Esophagus squamous epithelium (tissue), 5 donors: ENCODE data around the gene C6orf62. TPM values are rescaled to one million over a fixed set of nuclear protein-coding genes. Genes with fewer than 3 reads are reported as not detected.
"Not testable (repeated sequence)": the region's sequence is repeated elsewhere in the genome, so short reads cannot be mapped to it uniquely, and the experiment has no call there.

Source experiments
- DNase-seq: peaks from one replicate; lab custom pipeline; 2025; lab: John Stamatoyannopoulos, UW
- H3K27ac ChIP-seq, 4 donors: fragments of 200-600 bp; sonication (generic); one replicate each; pipeline ENCODE4 v1.5.1; 2016 to 2019; ENCODE audit warnings: mild to moderate bottlenecking in 1 of 4
- H3K27me3 ChIP-seq, 4 donors: fragments of 200-600 bp; sonication (generic); 1 replicate in 3 of 4; 2 replicates in 1 of 4; pipeline versions ENCODE4 v1.5.1 to v1.6.0; 2017 to 2021; ENCODE audit warnings: antibody characterized with exemption in 1 of 4
- H3K36me3 ChIP-seq, 3 donors: fragments of 200-600 bp; sonication (generic); one replicate each; pipeline ENCODE4 v1.5.1; 2016 to 2019
- H3K4me1 ChIP-seq, 3 donors: fragments of 200-600 bp; sonication (generic); one replicate each; pipeline ENCODE4 v1.5.1; 2017 to 2019
- H3K4me3 ChIP-seq, 4 donors: fragments of 200-600 bp; sonication (generic); 1 replicate in 3 of 4; 2 replicates in 1 of 4; pipeline ENCODE4 v1.5.1; 2016 to 2019; ENCODE audit warnings: mild to moderate bottlenecking in 2 of 4, moderate library complexity in 1 of 4
- H3K9me3 ChIP-seq, 3 donors: fragments of 200-600 bp; sonication (generic); one replicate each; pipeline ENCODE4 v1.5.1; 2016 to 2019
- POLR2A ChIP-seq, 4 donors: fragments of 450-650 bp; IDR thresholded peaks; one replicate each; pipeline ENCODE4 v1.6.1; 2017; ENCODE audit warnings: antibody characterized with exemption in 4 of 4, mild to moderate bottlenecking in 4 of 4, moderate library complexity in 3 of 4
- WGBS, 2 donors: methylation state at CpG; one replicate each; pipeline ENCODE4 v1.1.5; 2018; 5-methylcytosine and 5-hydroxymethylcytosine counted together
- intact Hi-C: fragments of 100-400 bp; cut with DNase I; formaldehyde crosslinking; loops from one replicate; pipeline ENCODE4 v1.15.0; 2022
- total RNA-seq, 4 donors: library from RNA; depleted of rRNA; stranded (reverse); fragments of >200 nt; gene quantifications; one replicate each; pipeline ENCODE4 v1.1.0, GENCODE V29; 2016
- TF ChIP-seq, protein P1 (sequence below), 6 experiments: fragments of 450-650 bp in 4 of 6; fragments of 200-600 bp in 2 of 6; sonication (generic) in 2 of 6; IDR thresholded peaks; one replicate each; pipeline ENCODE4 v1.5.1; 2016 to 2019; ENCODE audit warnings: antibody characterized with exemption in 6 of 6, mild to moderate bottlenecking in 4 of 6, moderate library complexity in 4 of 6
- donor health status: DM: yes; HTN: yes; CAD: no.

Gene C6orf62
- total RNA-seq = 10 to 100 TPM; 38.5 to 82.9 (median 54.8) TPM

DNA sequence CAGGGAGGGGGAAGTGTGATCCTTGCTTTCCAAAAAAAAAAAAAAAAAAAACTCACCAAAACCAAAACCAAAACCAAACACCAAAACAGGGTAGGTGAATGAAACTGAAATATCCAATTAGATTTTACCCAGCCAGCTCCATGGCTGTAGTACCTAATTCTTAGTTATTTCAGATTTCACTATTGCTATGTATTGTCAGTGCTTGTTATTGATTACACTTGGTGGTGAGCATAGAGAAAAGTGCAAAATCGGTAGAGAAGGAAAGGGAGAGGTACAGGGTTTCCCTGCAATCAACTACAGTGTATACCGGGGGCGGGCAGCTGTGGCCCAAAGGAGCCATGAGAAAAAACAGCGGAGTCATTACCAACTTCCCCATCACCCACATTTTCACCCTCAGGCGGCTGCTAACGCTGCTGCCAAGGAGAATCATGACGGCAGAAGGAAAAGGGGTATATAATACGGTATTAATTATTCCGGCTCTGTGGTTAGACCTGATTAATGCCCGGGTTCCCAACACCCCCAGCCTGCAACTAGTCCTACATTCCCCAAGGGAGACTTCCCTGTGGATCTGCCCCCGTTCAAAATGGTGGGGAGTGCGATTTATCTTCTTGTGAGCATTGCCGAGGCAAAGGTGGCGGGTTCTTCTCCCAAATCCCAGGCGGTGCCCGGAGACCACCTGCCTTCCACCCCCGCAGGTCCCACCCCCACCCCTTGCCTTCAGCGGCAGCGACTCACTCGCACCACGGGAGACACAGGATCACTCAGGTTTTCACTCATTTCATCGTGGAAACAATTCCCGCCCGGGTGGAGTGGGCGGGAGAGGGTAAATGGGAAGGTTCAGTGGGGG is at the start of gene C6orf62:
C6orf62 (minus strand) TSS at position 30 of the 847 bp plus-strand sequence. CDS start 486 bp downstream, outside the sequence.
- DNase-seq = no peak
- Histone ChIP-seq H3K36me3 (peaks cover 0 to 32% (median 8%) of the 10 kb centered on the region in 3 donors), H3K27me3 (no peaks in the 10 kb centered on the region), H3K4me3 (peak within 1 kb of the TSS; percentile 74 to 100 (median 92)), H3K27ac (peak within 1 kb of the TSS; percentile 96 to 100 (median 100)), H3K4me1 (peaks cover 10 to 56% (median 36%) of the 10 kb centered on the region in 3 donors), H3K9me3 (no peaks in the 10 kb centered on the region)
- no peak for TF ChIP-seq POLR2A (IDR thresholded peaks at IDR 0.05)
- TF ChIP-seq, protein P1, sequence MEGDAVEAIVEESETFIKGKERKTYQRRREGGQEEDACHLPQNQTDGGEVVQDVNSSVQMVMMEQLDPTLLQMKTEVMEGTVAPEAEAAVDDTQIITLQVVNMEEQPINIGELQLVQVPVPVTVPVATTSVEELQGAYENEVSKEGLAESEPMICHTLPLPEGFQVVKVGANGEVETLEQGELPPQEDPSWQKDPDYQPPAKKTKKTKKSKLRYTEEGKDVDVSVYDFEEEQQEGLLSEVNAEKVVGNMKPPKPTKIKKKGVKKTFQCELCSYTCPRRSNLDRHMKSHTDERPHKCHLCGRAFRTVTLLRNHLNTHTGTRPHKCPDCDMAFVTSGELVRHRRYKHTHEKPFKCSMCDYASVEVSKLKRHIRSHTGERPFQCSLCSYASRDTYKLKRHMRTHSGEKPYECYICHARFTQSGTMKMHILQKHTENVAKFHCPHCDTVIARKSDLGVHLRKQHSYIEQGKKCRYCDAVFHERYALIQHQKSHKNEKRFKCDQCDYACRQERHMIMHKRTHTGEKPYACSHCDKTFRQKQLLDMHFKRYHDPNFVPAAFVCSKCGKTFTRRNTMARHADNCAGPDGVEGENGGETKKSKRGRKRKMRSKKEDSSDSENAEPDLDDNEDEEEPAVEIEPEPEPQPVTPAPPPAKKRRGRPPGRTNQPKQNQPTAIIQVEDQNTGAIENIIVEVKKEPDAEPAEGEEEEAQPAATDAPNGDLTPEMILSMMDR (IDR thresholded peaks at IDR 0.05) = no peak
- 0 to 2% methylated on average over 21 of the region's 25 CpGs for WGBS, 2 donors
- intact Hi-C loops = loop anchor here (10.0 kb wide), 1 partner anchor 45 kb away; no protein-coding TSS in a partner anchor

DNA sequence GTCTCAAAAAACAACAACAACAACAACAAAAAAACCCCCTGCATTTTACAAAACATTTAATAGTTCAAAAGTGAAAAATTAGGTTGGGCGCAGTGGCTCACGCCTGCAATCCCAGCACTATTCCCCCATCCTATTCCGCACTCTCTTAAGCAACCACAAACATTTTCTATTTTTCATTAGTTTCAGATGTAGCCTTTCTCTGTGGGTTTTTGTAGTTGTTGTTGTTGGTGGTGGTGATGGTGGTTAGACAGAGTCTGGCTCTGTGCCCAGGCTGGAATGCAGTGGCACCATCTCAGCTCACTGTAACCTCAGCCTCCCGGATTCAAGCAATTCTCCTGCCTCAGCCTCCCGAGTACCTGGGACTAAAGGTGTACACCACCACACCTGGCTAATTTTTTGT is 49.4 kb upstream of the C6orf62 start:
- Histone ChIP-seq H3K27ac (no peak overlapping the region), H3K4me3 (no peak overlapping the region), H3K9me3 (no peaks in the 10 kb centered on the region), H3K36me3 (no peaks in the 10 kb centered on the region), H3K4me1 (no peaks in the 10 kb centered on the region), H3K27me3 (no peaks in the 10 kb centered on the region)
- no peak for TF ChIP-seq POLR2A (IDR thresholded peaks at IDR 0.05)
- TF ChIP-seq, protein P1 (IDR thresholded peaks at IDR 0.05) = no peak
- WGBS, 2 donors = 86% methylated on average over 5 of the region's 5 CpGs
- DNase-seq = no peak
- intact Hi-C loops = loop anchor here (10.0 kb wide), 1 partner anchor 54 kb away; the partner anchor contains the start of gene C6orf62

DNA sequence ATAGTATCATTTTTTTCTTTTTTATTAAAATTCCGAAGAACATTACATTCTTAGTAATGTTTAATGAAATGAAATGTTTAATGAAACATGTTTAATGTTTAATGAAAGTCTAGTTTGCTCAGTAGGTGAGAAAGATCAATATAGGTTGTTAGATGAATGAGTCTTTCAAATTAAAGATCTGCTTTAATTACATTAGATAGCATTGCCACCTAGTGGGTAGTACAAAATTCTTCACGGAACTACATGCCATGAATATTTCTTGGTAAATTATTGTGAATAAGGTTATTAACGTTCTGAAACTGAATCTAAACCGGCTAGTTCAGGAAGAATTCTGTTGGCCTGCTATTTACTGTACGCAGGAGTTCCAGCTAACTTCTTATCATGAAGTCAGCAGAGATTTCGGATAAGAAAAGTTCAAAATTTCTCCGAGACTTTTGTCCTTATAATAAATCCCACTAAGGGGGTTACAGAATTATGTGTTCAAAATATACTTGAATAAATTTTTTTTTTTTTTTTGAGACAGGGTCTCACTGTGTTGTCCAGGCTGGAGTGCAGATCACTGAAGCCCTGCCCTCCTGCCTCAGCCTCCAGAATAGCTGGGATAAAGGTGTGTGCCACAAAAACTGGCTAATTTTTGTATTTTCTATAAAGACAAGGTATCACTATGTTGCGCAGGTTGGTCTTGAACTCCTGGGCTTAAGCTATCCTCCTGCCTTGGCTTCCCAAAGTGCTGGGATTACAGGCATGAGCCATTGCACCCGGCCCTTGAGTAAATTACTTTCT is 47.9 kb upstream of the C6orf62 start:
- no peaks in the 10 kb centered on the region for H3K4me1 ChIP-seq
- no peak overlapping the region for H3K27ac ChIP-seq
- intact Hi-C loops = loop anchor here (10.0 kb wide), 1 partner anchor 52 kb away; the partner anchor contains the start of gene C6orf62
- no peak overlapping the region for H3K4me3 ChIP-seq
- TF ChIP-seq POLR2A (IDR thresholded peaks at IDR 0.05) = no peak
- TF ChIP-seq, protein P1 (IDR thresholded peaks at IDR 0.05) = peak in 5 of 6 experiments; percentile 23 to 70 (median 45)
- 34 to 47% methylated on average over 9 of the region's 9 CpGs for WGBS, 2 donors
- H3K36me3 ChIP-seq = no peaks in the 10 kb centered on the region
- DNase-seq = no peak
- H3K9me3 ChIP-seq = no peaks in the 10 kb centered on the region
- H3K27me3 ChIP-seq = no peaks in the 10 kb centered on the region

DNA sequence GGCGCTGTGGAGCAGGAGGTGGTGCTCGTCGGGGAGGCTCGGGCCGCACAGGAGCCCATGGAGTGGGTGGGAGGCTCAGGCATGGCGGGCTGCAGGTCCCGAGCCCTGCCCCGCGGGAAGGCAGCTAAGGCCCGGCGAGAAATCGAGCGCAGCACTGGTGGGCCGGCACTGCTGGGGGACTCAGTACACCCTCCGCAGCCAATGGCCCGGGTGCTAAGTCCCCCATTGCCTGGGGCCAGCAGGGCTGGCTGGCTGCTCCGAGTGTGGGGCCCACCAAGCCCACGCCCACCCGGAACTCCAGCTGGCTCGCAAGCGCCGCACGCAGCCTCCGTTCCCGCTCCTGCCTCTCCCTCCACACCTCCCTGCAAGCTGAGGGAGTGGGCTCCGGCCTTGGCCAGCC is 47.0 kb upstream of the C6orf62 start:
- intact Hi-C loops = loop anchor here (10.0 kb wide), 1 partner anchor 51 kb away; the partner anchor contains the start of gene C6orf62
- WGBS, 2 donors = no CpG with 5 or more reads among the region's 26 CpGs
- not testable (repeated sequence) for H3K9me3 ChIP-seq, H3K27me3 ChIP-seq, DNase-seq, H3K36me3 ChIP-seq, H3K4me1 ChIP-seq, H3K27ac ChIP-seq, H3K4me3 ChIP-seq

DNA sequence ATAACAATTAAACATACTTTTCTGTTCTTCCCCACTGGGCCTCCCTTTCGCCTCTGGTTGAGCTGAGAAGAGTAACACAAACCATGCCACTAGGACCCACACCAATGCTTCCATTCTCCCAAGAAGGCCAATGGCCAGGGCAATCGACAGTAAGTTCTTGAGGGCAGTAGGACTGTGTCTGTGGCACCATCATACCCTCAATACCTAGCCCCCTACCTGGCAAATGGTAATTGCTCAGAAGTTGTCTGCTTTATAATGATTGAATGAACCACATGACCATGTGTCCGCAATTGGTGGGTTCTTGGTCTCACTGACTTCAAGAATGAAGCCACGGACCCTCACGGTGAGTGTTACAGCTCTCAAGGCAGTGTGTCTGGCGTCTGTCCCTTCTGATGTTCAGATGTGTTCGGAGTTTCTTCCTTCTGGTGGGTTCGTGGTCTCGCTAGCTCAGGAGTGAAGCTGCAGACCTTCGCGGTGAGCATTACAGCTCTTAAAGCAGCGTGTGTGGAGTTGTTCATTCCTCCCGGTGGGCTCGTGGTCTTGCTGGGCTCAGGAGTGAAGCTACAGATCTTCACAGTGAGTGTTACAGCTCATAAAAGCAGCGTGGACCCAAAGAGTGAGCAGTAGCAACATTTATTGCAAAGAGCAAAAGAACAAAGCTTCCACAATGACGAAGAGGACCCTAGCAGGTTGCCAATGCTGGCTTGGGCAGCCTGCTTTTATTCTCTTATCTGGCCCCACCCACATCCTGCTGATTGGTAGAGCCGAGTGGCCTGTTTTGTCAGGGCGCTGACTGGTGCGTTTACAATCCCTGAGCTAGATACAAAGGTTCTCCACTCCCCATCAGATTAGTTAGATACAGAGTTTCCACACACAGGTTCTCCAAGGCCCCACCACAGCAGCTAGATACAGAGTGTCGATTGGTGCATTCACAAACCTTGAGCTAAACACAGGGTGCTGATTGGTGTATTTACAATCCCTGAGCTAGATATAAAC is 46.2 kb upstream of the C6orf62 start:
- not testable (repeated sequence) for H3K36me3 ChIP-seq, H3K27me3 ChIP-seq, DNase-seq, H3K9me3 ChIP-seq, H3K4me1 ChIP-seq, H3K4me3 ChIP-seq, H3K27ac ChIP-seq
- 83 to 89% methylated on average over 17 to 18 of the region's 20 CpGs for WGBS, 2 donors
- intact Hi-C loops = loop anchor here (10.0 kb wide), 1 partner anchor 50 kb away; the partner anchor contains the start of gene C6orf62
